22Rv1 (cell line): ENCODE measurements around the gene ABI3BP.

ENCODE experiments used
- CTCF ChIP-seq: fragments of 450-650 bp; IDR thresholded peaks from 2 replicates; pipeline ENCODE4 v1.5.1; 2017; ENCODE audit warnings: mild to moderate bottlenecking
- ZFX ChIP-seq: fragments of 450-650 bp; IDR thresholded peaks from 2 replicates; pipeline ENCODE4 v1.6.1; 2017; ENCODE audit warnings: antibody characterized with exemption, borderline replicate concordance

- TF ChIP-seq CTCF (no peak), ZFX (no peak)
These were observed 234.1 kb downstream of the ABI3BP start for GRCh38 chr3:100759159-100759558.
